Measurements from ENCODE around the gene CCDC17.
A peak's percentile ranks its signal among the peaks of the same experiment; 100 is the strongest.
"Not testable (repeated sequence)": the region's sequence is repeated elsewhere in the genome, so short reads cannot be mapped to it uniquely, and the experiment has no call there.

CCDC17 gene

GRCh38 chr1:45621501-45621836 lies 2.4 kb downstream of the CCDC17 start:
- no peak for DNase-seq

- no peak for DNase-seq
These were observed 3.0 kb downstream of the CCDC17 start for GRCh38 chr1:45620588-45621500.

DNA sequence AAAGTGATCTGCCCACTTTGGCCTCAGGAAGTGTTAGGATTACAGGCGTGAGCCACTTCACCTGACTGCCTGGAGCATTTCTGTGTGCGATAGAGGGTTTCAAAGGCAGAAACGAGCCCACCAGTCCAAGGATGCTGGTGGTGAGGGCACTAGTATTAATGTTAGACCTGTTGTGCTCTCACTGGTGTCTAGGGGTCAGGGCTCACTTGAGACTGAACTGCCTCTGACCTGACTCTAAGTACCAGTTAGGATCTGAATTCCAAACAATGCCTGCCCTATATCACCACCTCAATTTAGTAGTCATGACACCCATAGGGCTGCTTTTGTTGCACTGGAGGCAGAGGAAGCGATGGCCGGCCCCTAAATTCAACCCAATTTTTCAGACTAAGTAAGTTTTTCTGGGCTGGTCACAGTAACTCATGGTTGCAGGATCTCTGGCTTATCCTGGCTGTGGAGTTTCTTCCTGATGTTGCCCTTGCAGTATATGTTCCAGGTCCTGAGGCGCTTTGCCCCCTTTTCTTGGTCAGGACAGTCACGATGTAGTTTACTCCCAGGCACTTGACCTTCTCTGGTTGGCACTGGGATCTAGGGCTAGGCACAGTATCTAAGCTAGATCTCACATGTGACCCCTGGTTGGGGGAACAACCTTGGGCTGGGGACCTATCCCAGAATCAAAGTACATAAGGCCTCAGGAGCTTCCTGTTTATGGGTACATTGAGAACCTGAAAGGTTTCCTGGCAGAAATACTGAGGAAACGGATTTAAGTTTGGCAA lies 4.5 kb downstream of the CCDC17 start:
- DNase-seq = no peak

DNA sequence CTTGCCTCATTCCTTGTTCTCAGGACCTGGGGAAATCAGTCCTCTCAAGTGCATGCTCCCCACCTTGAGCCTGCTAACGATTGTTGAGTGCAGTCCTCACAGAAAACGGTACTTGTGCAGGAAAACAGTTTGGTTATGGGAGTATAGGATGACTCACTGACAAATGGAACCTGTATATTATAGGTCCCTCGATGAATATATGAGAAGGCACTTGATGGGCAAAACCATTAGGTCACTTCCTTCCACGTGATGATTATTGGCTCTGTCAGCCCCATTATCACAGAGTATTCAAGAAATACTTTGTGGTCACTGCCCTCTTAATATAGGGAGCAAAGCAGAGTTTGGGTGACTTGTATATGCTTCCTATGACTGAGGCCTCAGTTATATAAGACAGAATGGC lies 6.2 kb downstream of the CCDC17 start:
- DNase-seq = no peak

DNA sequence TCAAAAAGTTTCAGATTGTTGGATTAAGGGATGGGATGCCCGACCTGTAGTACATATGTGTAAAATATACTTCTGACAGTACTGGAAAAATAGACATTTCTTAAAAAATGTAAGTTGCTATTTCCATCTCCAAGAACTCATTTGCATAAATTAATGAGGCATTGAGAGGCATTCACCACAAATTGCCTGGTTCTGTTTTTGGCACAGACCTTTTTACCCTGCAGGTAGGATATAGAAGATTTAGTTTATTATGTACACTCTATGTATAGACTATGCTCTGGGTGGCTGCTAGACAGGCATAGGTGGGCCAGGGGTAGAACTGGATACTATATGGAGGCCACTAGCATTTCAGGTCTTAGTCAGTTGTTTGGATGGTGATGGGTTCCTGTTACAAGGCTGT lies 8.0 kb downstream of the CCDC17 start:
- no peak for DNase-seq

DNA sequence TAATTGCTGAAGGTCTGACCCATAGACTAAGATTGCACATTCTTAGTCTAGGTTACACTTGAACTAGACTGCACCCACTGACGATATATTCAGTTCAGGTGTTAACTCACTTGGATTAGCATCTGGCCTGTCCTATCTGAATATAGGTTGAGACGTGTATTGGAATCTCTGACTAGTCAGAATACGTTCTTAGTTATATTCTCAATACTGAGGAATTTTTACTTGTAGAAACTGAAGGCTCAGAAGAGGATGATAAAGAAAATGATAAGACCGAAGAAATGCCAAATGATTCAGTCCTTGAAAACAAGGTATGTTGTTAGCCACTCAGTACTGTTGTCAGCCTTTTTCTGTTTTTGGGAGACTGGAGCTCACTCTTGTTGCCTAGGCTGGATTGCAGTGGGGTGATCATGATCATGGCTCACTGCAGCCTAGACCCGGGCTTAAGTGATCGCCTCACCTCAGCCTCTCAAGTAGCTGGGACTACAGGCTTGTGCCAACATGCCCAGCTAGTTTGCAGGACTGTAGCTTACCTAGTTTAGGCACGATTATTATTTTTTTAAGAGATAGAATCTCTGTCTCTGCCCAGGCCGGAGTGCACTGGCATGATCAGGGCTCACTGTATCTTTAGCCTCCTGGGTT lies 10.8 kb downstream of the CCDC17 start:
- DNase-seq = no peak

DNA sequence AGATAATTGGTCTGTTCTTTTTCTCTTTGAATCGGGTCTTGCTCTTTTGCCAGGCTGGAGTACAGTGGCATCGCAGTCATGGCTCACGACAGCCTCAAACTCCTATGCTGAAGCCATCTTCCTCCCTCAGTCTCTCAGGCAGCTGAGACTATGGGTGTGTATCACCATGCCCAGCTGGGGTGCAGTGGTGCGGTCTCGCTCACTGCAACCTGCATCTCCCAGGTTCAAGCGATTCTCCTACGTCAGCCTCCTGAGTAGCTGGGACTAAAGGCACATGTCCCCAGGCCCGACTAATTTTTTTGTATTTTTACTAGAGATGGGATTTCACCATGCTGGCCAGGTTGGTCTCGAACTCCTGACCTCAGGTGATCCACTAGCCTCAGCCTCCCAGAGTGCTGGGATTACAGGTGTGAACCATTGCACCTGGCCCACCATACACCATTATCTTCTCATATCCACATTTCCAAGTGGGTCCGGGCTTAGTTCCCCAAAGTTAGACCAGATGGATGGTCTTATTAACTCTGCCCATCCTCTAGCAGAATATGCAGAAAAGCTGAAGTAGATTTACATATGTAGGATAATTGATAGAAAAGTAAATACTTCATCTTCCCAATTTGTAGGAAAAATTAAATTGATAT lies 13.1 kb downstream of the CCDC17 start:
- DNase-seq = no peak

DNA sequence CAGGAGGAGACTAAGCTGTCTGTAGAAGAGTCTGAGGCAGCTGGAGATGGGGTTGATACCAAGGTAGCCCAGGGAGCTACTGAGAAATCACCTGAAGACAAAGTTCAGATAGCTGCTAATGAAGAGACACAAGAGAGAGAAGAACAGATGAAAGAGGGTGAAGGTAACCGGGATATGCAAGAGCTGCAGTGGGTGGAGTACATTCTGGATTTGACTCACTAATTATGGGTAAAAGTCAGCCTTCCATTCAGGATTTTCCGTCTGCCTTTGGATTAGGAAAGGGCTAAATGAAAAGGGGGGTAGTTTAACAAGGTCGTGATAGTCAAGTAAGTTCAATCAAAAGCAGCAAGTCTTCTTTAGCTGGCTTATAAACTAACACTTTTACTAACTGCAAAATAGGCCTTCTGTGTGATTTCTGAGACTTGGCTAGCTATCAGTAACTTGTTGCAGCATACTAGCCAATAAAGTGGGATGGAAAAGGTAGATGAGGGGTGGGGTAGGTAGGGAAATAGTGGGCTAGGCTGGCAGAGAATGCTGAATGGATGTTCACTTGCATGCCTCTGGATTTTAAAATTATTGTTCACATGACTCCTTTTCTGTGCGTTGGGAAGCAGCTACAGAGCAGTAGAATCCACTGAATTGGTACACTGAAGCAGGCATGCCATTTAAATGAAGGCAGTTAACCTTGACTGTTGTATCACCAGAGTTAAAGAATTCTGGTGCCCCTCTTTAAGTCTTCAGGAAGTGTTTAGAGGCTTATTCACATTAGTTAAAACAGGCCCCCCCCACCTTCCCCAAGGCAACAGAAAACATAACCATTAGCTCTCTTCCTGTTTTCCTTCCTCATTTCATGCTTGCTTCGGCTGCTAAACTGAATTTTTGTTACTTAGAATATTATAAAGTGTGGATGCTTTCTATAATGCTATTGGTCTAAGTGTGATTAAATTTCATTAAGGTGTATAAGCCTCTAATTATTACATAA lies 15.4 kb downstream of the CCDC17 start:
- no peak for DNase-seq

- DNase-seq = no peak
These were observed 16.3 kb downstream of the CCDC17 start for GRCh38 chr1:45607404-45608074.

DNA sequence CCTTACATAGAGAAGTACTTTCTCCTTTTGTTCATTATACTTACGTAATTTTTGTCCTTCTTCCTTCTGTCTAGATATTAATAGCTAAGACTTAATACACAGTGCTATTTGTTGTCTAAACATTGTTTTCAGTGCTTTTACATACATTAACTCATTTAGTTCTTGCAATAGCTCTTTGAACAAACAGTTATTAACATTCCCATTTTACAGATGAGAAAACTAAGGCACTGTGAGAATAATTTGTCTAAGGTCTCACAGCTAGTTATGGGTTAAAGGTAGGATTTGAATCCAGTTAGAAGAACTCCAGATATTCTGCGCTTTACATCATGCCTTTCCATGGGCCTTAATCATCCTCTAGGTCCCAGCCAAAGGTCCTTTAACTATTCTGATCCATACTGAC lies 19.6 kb downstream of the CCDC17 start:
- DNase-seq = no peak

DNA sequence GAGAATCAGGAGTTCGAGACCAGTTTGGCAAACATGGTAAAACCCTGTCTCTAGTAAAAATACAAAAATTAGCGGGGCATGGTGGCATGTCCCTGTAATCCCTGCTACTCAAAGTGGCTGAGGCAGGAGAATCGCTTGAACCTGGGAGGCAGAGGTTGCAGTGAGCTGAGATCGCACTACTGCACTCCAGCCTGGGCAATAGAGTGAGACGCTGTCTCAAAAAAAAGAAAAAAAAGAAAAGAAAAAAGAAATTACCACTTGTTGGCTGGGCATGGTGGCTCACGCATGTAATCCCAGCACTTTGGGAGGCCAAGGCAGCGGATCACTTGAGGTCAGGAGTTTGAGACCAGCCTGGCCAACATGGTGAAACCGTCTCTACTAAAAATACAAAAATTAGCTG lies 27.1 kb downstream of the CCDC17 start:
- DNase-seq = not testable (repeated sequence)

GRCh38 chr1:45594412-45594811 lies 29.4 kb downstream of the CCDC17 start:
- DNase-seq = no peak

DNA sequence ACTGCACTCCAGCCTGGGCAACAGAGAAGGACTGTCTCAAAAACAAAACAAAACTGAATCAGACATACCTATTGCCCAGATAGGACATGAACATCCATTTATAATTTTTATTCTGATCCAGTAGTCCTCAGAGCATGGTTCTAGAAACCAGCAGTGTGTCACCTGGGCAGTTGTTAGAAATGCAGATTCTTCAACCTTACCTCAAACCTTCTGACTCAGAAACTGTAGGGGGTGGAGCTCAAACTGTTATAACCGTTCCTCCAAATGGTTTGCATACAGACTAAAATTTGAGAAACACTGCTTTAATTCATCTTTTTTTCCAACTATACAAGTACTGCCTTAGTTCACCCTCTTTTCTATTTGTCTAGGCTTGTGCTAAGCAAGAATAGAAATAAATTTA lies 34.0 kb downstream of the CCDC17 start:
- no peak for DNase-seq

GRCh38 chr1:45586769-45587168 lies 37.1 kb downstream of the CCDC17 start:
- DNase-seq = no peak

DNA sequence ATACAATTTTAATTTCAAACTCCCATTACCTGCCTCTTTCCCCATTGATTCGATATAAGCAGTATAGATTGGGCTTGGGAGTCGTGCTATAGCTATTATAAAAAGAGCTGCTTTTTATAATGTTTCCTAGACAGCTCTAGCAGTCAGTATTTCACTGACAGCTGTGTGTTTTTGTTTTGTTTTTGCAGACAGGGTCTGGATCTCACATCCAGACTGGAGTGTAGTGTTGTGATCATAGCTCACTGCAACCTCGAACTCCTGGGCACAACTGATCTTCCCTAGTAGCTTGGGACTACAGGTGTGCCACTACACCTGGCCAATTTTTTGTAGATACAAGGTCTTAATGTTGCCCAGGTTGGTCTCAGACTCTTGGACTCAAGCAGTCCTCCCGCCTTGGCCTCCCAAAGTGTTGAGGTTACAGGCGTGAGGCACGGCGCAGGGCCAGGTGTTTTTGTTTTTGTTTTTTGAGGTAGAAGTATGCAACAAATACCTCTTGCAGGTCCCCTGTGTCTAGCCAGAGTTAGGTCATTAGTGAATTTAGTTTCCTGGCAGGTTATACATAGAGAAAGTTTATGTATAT lies 38.3 kb downstream of the CCDC17 start:
- no peak for DNase-seq

- no peak for DNase-seq
These were observed 38.8 kb downstream of the CCDC17 start for GRCh38 chr1:45585110-45585426.

GRCh38 chr1:45584351-45585109 lies 39.3 kb downstream of the CCDC17 start:
- DNase-seq = peak; percentile 94 to 96

GRCh38 chr1:45583666-45584350 lies 40.0 kb downstream of the CCDC17 start, which contains the start of gene NASP:
Gene NASP (plus strand): TSS chr1:45584041. CDS start chr1:45584147, 106 bp downstream.
- DNase-seq = peak; percentile 93 to 94

DNA sequence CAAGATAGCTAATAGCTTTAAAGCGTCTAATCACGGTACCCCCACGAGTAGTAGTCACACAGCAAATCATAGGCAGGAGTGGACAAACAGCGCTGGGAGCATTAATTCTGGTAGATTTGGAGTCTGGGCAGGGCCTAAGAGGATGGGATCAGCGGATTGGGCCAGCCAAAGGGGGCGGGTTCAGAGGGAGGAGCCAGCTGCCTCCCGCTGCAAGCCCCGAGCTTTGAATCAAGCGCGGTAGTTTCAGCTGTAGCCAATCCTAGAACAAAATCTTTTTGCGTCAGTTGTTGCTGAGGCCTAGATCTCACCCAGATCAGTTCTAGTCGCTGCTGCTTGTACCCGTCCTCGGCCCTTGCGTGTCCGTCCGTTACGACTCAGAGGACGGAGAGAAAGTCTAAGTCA lies 40.6 kb downstream of the CCDC17 start:
- DNase-seq = peak; percentile 97 to 99

All from NCI-H446 (cell line).